T-helper 1 cell (primary cell): ENCODE results near the gene CLSTN2.

Source experiments
- DNase-seq, 5 donors: peaks; one replicate each; pipeline ENCODE4 v3.0.0-alpha.2; 2012 to 2020

Gene CLSTN2

DNA sequence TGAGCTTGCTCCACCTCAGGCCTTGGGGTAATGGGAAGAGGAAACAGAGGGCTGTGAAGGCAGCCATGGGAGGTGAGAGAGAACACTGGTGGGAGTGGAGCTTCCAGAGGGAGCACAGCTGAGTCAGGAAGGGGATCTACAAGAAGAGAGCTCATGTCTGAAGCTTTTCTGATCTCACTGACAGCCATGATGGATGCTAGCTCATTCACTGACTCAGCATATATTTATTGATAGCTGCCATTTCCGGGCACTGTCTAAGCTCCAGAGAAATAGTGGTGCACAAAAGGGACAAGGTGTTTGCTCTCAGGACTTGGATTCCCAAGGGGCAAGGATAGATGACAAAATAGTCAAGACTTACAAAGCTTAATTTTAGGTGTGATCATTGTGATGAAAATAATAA lies 218.8 kb downstream of the CLSTN2 start:
- DNase-seq = no peak

DNA sequence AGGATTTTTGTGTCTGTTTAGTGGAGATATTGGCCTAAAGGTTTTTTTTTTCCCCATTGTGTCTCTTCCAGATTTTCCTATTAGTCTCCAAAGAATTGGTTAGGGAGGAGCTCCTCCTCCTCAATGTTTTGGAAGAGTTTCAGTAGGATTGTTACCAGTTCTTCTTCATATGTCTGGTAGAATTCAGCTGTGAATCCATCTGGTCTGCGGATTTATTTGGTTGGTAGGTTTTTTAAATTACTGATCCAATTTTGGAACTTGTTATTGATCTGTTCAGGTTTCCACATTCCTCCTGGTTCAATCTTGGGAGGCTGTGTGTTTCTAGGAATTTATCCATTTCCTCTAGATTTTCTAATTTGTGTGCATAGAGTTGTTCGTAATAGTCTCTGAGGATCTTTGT lies 222.2 kb downstream of the CLSTN2 start:
- no peak for DNase-seq

DNA sequence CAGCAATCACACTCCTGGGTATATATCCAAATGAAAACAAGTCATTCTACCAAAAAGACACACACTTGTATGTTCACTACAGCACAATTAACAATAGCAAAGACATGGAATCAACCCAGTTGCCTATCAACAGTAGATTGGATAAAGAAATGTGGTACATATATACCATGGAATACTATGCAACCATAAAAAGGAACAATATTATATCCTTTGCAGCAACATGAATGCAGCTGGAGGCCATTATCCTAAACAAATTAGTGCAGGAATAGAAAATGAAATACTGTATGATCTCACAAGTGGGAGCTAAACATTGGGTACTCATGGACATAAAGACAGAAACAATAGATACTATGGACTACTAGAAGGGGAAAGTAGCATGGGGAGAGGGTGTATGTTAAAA lies 224.7 kb downstream of the CLSTN2 start:
- no peak for DNase-seq

DNA sequence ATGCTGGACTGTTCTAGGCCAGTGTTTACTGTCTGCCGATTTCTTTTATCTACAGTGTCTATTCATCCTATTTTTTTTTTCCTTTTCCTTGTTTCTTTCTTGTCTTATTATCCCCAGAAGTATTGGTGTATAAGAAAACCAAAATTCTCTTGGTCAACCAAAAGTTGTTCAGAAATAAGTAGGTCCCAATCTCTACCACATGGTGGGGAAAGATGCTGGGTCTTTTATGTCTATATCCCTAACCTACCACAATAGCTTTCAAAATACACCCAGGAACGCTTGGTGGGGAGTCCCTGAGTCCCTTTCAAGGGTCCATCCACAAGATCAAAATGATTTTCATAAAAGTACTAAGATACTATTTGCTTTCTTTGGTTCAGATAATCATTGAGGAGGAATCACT lies 225.6 kb downstream of the CLSTN2 start:
- no peak for DNase-seq

DNA sequence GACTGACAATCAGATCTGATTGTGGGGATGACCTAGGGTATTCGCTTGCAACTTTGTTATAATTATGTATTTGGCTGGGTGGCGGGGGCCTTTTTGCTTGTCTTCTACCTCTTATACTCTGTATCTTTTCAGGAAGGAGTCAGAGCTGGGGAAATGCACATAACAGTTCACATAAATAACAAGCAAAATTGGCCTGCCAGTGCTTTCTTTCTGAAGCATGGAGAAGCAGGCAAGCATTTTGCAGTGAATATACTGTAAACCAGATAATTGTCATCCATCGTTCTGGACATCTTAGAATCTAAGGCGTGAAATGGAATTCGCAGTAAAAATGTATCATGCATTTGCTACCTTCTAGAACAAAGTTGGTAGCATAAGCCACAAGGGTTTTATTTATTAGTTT lies 227.6 kb downstream of the CLSTN2 start:
- no peak for DNase-seq

DNA sequence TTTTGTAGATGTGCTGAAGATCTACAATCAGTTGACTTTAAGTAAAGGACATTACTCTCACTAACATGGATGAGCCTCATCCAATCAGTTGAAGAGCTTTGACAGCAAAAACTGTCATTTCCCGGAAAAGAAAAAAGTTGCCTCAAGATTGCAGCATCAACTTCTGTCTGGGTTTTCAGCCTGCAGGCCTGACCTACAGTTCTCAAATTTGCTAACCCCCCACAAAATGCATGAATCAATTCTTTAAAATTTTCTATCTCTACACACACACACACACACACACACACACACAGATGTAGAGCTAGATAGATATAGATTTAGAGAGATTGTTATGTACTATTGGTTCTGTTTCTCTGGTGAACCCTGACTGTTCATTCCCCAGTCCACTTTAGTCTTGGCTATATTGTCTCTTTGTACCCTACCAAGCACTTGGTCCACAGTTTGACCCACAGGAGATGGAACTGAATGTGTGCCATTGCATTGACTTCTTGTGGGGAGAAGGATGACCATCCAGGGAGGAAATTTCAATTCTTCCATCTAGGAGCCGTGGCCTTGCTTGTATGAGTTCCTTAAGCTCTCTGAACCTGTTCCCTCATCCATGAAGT lies 228.3 kb downstream of the CLSTN2 start:
- no peak for DNase-seq

DNA sequence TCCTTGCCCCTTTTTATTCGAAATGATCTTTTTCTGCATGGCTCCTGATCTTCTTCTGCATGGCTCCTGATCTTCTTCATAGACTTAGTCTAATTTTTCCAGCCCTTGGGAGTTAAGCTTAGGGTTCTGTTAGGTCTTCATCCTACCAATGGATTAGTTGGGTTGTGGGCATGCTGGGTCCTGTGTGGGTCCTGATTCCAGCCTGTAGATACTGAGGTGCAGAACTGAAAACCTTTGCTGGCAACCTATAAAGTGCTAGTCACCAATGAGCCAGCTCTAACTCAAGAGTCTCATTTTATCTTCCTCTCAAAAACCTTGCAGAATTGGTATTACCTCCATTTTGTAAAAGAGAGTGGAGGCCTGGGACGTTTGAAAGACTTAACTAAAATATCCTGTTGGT lies 229.2 kb downstream of the CLSTN2 start:
- no peak for DNase-seq

DNA sequence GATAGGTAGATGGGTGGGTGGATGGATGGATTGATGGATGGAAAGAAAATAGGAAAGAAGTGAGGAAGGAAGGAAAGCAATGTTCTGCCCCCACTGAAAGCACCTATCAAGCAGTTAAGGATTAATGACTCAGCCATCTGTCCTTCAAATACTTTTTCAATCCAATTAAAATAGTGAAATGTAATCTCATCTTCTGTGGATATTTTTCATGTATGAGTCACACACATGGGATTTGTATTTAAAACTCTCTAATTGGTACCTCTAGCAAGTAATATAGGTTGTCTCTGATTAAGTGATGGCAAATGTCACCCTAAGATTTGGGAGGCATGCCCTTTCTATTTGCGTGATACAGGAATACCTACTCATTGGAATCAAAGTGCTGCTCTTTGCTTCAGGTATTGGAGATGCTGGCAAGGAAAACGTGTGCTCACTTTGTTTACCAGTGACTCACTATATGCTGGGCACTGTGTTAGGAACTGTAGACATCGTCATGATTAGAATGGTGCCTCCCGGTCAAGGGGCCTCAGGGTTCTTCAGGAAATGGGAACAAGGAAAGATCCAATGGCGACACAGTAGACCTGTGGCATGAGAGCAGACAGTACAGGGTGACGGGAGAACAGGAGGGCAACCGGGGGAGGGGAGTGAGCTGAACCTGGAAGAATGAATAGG lies 230.1 kb downstream of the CLSTN2 start:
- no peak for DNase-seq

DNA sequence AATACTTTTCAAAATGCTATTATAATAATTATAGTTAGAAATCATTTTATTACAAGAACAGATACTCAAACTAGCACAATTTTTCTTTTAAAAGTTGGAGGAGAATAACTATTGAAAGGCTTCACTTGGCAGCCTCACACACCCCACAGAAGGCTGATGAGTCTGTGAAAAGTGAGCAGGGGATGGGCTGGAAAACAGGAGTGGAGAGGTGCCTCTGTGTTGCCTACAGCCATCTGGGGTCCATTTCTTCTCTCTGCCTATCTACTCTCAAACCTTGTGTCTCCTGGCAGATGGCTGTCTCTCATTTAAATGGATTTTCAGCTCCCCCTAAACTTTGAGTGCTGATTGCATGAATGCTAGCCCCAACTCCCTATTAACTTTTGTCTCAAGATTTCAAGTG lies 230.8 kb downstream of the CLSTN2 start:
- DNase-seq = no peak

DNA sequence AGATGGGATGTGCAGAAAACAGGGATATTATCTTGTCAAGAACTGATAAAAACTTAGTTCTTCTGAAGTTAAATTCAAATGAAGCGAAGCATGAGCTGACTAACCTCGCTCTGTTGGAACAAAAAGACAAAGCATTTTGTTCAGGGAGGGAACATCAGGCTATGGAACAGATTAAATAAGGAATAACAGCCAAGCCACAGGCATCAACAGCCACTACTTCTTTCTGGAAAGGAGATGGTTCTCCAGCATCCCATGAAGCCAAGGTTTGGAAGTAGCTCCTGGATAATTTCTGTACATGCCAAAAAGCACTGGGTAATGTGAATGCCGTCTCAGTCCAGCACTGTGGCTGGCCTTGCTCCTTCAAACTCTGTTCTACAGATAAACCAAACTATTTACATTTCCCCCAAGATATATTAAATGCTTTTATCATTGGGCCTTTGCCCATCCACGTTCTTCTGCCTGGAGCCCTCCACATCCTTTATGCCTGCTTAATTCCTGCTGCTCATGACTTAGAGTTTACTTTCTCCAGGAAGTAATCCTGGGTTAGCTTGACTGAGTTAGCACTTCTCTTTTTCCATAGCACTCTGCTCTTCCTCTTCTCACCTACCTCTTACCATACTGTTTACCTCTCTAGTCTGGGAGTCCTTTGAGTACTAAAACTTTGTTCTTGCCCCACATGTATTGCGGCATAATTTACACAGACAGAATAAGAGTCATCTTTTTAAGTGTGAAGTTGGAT lies 232.0 kb downstream of the CLSTN2 start:
- DNase-seq = no peak

DNA sequence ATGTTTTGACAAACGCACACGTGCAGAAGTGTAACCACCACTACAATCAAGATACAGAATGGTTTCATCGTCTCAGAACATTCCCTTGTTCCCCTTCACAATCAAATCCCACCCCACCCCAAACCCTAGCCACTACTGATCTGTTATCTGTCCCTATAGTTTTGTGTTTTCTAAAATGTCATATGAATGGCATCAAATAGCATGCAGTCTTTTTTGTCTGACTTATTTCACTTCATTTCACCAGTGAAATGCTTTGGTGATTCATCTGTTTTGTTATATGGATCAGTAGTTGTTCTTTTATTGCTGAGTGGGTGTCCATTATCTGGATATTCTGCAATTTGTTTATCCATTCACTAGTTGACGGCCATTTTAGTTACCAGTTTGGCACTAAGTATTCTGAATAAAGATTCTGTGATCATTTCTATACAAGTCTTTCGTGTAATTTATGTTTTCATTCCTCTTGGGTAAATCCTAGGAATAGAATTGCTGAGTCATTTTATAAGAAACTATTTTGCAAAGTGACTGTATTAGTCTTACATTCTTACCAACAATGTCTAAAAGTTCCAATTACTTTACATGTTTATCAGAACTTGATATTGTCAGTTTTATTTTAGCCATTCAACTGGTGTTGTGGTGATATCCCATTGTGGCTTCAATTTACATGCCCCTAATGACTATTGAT lies 232.8 kb downstream of the CLSTN2 start:
- no peak for DNase-seq

DNA sequence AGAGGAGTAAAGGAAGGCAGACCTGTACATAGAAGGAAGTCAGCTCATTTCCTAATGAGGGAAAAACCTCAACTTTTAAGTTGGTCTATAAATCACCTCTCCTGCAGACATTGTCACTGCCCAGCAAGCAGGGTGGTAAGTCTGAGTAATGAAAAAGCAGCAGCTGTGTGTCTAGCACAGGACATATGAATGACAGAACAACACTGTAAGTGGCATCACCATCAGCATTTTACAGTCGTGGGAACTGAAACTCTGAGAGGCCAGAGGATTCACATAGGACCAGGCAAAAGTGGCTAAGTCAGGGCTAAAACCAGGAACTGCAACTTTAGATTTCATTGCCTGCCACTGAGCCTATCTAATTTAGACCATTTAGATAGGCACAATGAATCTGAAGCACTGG lies 235.6 kb downstream of the CLSTN2 start:
- no peak for DNase-seq

DNA sequence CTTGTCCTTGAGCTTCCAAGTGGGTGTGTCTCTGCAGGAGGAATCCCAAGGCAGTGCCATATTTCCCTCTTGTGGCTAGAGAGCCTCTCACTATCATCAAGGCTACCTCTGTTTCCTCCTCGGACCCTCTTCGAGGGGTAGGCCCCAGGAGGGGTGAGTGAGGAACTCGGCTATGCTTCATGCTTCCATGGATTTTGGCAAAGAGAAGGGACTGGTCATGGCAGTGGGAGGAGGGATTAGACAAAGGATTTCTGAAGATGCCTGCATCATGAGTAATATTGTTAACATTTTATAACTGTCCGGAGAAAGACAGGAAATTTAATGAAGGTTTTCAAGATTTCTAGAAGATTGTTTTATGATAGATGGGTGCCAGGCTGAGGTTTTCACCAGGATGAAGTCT lies 241.5 kb downstream of the CLSTN2 start:
- DNase-seq = no peak

DNA sequence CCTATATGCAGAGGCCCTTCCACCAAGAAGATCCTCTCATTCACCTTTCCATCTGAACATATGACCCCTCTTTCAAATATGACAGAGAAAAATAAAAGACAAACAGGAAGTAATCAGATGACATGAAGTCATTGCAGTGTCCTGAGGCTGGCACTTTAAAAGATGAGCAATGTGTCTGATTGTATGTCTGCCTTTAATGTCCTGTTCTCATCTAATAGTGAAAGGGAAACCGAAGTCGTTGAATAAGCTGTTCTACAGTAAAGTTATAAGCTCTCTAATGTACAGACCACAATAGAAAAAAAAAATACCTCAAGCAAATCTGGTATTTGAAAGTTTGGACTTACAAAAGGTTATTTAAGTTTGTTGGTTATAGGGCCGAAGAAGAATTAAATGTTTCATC lies 243.0 kb downstream of the CLSTN2 start:
- no peak for DNase-seq

DNA sequence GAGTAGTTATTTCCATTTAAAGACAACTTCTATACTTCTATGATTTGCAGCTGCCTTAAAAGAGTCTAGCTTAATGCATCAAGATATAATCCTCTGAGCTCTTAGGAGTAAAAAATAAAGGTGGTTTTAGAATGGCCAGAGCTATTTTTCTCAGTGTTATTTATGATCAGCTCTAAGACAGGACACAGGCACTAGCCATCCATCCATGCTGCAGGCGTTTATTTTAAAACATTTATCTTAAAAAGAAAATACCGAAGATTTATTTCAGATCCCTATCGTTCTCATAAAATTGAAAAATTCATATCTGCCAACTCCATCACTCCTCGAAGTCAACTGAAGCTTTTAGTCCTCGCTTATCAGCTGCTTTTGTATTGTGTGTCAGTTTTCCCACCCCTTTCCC lies 243.5 kb downstream of the CLSTN2 start:
- DNase-seq = no peak

DNA sequence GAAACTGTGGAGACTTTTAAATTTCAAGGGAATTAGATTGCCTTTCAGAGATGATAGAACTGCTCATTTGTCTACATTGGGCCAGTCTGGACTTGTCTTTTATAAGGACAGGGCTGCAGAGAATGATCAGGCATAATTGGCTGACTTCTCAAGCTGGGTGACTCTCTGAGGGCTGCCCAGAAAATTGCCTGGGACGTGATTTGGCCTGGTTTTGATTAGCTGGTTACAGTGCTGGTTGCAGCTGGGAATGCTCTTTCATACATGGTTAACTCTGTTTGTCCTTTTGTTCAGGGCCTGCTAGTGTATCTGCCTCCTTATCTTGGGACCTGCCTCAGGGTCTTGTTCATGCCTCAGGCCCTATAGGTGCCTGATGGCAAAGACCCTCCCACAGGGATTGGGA lies 245.6 kb downstream of the CLSTN2 start:
- no peak for DNase-seq

DNA sequence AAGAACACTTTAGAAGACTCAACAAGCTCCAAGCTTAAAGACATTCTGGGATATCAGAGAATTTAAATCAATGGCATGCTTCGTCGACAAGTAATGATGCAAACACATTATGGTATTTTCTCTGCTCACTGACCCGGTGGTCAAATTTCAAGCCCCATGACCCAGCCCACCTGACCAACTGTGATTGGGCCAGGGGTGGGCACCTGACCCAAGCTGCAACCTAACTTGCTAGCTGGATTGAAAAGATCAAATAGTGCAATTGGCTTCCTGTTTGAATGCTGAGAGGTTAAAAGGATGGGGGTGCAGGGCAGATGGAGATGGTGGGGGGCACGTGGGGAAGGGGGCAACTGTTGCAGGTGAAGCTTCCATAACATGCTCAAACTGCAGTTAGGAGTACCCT lies 250.4 kb downstream of the CLSTN2 start:
- DNase-seq = no peak

DNA sequence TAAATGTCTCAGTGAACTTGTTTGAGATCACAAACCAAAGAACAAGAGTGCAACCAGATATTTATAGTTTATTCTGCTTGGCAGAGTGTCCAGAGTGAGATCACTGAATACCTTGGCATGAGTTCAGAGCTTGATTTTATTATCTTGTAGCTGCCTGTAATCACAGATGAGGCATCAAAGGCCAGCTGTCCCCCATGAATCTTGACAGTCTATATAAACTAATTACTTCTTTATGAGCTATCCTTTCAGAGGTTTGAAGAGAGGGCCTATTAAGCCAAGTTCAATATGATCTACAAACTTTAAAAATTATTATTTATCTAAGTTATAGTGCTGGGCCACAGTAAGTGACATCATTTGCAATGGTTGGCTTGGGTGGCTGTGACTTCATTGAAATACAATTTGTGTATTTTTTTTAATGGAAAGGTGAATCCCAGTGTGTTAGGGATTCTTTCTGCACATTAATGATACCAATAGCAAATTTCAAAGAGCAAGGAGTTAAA lies 251.5 kb downstream of the CLSTN2 start:
- no peak for DNase-seq

DNA sequence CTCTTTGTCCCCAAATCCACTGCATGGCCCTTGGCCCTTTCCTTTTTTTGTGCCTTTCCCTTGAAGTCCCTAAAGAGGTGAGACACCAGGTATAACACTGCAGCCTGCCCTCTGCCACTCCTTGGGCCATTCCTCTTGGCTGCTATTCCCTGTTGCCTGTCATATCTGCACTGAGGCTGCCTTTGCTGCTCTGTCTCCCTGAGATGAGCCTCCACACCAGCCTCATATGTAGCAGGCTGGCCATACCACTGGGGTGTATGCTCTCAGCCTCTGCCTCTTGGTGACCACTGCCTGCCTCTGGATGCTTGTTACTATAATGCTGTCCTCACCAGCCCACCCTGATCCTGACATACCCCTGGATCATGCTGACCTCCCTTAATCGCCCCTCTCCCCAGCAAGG lies 252.0 kb downstream of the CLSTN2 start:
- no peak for DNase-seq

DNA sequence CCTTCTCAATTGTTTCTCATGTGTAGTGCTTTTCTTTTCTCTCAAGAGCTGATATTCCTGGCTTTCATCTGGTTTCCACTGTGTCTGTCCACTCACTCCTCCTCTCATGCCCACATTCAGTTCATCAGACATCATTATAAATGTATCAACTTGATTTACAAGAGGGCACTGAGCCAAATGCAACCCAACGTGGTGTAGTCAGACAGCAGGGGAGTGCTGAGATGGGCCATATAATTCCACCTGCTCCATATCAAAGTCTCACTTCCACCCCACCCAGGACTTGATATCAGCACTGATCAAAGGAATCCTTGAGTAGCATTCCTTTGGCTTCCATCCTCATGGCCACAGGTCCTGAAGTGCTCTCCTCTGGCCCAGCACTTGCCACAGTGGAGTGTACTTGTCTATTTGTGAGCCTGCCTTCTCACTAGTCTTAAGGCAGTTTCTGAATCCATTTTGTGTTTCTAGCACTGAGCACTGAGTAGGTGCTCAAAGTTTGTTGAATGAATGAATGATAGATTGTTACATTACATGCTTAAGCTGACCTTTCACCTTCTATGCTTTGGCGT lies 252.8 kb downstream of the CLSTN2 start:
- no peak for DNase-seq

DNA sequence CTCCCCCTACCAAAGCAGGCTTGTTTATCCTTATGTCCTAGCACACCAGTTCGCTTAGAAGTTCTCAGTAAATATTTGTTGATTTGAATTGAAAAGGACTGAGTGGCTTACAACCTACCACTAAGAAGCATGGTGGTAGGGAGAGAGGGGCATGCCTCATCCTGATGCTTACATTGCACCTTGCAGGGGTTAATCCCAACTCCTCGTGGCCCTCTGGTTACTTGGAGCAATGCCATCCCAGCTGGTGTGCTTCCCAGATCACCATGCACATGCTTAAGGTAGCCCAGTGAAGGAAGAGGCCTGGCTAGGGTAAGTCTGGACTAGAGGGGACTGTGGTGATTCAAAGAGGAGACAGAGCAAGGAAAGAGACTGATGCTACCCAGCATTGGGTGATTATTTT lies 253.3 kb downstream of the CLSTN2 start:
- DNase-seq = no peak

DNA sequence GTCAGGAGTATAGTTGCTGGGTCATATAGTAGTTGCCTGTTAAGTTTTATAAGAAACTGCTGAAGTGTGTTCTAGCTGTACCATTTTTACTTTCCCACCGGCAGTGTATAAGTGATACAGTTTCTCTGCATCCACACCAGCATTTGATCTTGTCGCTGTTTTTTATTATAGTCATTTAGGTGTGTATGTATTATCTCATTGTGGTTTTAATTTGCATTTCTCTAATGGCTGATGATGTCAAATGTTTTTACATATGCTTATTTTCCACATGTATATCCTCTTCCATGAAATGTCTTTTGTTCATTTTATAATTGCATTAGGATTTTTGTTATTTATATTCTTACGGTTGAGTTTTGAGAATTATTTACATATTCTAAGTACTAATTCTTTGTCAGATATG lies 254.3 kb downstream of the CLSTN2 start:
- DNase-seq = no peak

DNA sequence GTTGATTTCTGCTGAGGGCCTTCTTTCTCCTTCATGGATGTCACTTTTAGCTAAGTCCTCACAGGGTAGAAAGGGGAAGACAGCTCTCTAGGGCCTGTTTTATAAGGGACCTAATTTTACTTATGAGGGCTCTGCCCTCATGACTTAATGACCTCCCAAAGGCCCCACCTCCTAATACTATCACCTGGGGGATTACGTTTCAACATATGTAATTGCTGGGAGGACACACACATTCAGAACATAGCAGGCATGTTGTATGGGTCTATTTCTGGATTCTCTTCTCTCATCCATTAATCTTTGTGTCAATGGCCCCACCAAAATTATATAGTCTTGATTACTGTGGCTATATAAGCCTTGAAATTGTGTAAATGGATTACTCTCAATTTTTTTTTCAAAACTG lies 255.0 kb downstream of the CLSTN2 start:
- DNase-seq = no peak
